ENCODE data around the gene DSN1.

The DSN1 gene

DNA sequence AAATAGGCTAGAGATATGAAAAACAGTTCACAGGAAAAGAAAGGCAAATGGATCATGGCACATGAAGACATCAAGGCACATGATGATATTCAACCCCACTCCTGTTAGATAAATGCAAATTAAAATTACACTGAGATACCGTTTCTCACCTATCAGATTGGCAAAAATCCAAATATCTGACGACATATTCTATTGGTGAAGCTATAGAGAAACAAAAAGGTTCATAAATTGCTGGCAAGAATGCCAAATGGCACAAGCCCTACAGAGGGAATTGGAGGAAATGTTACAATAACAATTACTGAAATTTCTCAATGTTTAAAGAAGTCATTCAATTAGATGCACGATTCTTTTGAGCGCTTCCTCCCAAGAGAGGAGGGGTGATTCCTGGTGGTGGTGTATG is 45.3 kb upstream of the DSN1 start:
- TF ChIP-seq, protein P1, sequence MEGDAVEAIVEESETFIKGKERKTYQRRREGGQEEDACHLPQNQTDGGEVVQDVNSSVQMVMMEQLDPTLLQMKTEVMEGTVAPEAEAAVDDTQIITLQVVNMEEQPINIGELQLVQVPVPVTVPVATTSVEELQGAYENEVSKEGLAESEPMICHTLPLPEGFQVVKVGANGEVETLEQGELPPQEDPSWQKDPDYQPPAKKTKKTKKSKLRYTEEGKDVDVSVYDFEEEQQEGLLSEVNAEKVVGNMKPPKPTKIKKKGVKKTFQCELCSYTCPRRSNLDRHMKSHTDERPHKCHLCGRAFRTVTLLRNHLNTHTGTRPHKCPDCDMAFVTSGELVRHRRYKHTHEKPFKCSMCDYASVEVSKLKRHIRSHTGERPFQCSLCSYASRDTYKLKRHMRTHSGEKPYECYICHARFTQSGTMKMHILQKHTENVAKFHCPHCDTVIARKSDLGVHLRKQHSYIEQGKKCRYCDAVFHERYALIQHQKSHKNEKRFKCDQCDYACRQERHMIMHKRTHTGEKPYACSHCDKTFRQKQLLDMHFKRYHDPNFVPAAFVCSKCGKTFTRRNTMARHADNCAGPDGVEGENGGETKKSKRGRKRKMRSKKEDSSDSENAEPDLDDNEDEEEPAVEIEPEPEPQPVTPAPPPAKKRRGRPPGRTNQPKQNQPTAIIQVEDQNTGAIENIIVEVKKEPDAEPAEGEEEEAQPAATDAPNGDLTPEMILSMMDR (IDR thresholded peaks at IDR 0.05; ENCODE audit: low read depth, low read length, missing control alignments): no peak
- no peak for DNase-seq (ENCODE audit: extremely low read depth, low read depth)

DNA sequence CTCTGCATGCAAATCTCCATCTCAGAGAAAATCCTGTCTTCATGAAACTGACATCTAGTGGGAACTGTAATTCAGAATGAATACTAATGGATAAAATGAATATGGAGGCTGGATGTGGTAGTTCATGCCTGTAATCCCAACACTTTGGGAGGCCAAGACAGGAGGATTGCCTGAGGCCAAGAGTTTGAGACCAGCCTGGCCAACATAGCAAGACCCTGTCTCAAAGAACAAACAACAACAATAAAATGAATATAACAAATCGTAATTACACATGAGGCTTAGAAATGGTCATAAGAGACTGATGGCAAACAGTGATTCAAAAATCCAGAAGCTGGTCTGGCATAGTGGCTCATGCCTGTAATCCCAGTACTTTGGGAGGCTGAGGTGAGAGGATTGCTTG is 44.6 kb upstream of the DSN1 start:
- TF ChIP-seq, protein P1 (IDR thresholded peaks at IDR 0.05; ENCODE audit: low read depth, low read length, missing control alignments): no peak
- no peak overlapping the region for H3K4me3 ChIP-seq (replicated peaks; ENCODE audit: low read depth, low read length)
- DNase-seq (ENCODE audit: extremely low read depth, low read depth): no peak

More for the DNA sequence above, 45.3 kb upstream of the DSN1 start:
- H3K4me3 ChIP-seq (replicated peaks; ENCODE audit: low read depth, low read length): no peak overlapping the region

DNA sequence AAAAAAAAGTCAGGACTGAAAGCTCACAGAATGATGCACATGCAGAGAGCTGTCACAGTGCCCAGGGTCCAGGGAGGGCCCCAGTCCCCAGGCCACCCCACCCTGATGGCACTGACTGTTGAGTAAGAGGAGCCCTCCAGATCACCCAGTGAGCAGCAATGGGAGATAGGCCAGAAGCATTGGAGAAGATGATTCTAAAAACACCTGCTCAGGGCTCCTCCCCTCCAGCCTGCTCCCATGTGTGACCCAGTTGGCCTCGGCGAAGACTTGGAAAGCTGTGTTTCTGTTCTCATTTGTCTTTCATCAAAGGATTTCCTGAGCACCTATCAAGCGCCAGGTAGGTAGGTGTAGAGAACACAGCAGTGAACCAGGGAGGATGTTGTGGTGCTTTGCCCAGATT is 43.9 kb upstream of the DSN1 start:
- TF ChIP-seq, protein P1 (IDR thresholded peaks at IDR 0.05; ENCODE audit: low read depth, low read length, missing control alignments): no peak

DNA sequence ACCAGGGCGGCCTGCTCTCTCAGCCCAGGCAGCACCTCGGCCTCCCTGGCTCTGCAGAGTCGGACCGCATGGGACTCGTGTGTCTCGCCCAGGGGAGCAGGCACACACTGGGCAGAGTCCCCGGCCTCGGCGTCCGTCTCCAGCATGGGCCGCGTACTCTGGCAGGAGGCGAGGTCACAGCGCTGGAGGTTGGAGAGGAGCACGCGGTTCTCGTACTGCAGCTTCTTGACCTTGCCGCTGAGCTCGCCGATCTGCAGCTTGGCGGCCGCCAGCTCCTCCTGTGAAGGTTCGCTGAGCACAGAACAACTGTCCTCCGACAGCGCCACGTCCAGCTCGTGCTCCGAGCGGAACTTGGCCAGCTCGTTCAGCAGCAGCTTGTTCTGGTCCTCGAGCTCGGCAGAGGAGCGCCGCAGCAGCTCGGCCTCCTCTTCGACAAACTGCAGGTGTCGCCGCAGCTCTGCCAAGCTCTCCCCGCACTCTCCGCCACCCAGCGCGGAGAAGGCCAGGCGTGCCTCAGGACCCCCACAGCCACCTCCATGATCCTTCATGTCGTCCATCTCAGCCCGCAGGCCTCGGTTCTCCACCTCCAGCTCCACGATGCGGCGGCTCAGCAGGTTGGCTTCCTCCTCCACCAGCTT is 42.0 kb upstream of the DSN1 start:
- no peak overlapping the region for H3K4me3 ChIP-seq (replicated peaks; ENCODE audit: low read depth, low read length)
- TF ChIP-seq, protein P1 (IDR thresholded peaks at IDR 0.05; ENCODE audit: low read depth, low read length, missing control alignments): no peak
- DNase-seq (ENCODE audit: extremely low read depth, low read depth): no peak

More for the DNA sequence above, 43.9 kb upstream of the DSN1 start:
- no peak overlapping the region for H3K4me3 ChIP-seq (replicated peaks; ENCODE audit: low read depth, low read length)
- no peak for DNase-seq (ENCODE audit: extremely low read depth, low read depth)

DNA sequence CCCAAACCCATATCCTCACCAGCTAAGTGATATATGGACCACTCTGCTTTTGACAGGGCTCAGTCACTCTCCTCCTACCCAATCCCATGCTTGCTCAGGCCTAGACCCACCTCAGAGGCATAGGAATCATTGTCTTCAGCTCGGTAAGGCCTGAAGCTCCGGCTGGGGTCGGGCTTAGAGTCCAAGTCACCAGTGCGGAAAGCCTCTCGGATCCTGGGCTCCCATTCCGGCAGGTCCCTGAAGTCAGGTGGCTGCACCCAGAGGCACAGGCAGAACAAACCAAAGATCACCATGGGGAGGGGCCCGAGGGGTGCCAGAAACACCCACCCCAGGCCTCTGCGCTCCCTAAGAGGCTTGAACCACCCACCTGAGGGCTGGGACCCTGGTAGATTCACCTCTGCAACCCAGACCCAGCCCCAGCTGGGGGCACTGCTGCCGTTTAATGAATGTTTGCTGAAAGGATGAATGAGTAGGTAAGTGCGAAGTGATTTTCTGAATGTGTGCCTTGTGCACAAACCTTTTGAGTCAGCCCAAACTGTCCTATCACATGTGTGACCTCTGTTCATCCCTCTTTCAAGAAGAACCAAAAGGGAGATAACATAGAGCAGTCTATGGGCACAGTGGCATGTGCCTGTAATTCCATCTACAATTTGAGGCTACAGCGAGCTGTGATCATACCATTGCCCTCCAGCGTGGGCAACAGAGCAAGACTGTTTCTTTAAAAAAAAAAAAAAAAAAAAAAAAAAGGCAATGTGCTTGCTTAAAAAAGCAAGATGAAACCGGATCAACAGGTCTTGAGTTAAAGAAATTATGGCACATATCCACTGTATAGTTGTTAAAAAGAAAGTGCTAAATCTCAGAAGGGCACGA is 39.3 kb upstream of the DSN1 start:
- TF ChIP-seq, protein P1 (IDR thresholded peaks at IDR 0.05; ENCODE audit: low read depth, low read length, missing control alignments): no peak
- no peak for DNase-seq (ENCODE audit: extremely low read depth, low read depth)
- no peak overlapping the region for H3K4me3 ChIP-seq (replicated peaks; ENCODE audit: low read depth, low read length)

DNA sequence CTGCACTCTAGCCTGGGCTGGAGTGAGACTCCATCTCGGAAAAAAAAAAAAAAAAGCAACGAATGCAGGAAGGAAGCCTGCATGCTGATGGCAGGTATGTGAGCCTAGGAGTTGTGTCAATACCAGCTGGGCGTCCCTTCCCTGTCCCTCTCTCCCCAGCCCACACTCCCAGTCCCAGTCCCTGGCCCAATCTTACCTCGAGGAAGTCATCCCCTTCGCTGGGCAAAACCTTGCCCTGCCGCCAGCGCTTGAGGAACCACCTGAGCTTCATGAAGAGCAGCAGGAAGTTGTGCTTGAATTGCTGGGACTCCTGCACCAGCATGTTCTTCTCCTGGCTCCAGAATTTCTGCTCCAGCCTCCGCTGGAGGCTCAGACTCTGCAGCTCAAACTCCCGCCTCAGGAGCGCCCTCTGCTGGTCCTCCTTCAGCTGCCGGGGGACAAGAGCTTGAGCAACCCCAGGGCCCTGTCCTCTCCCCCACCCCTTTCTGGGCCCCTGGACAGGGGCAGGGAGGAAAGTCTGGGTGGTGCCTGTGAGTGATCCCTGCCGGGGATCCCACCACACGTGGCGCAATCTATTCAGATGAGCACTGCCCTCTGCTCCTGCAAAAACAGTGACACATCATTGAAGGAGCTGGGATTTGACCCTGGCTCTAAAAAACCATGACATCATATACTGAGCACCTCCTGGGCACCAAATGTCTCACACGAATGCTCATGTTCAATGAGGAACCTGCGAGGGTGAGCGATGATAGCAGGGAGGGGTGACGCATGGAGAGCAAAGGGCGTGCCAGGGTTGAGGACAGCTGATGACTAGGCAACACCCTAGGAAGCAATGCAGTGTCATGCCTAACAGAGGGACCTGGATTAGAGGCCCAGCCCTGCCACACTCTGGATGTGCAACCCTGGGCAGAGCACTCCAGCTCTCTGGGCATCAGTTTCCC is 35.0 kb upstream of the DSN1 start:
- TF ChIP-seq, protein P1 (IDR thresholded peaks at IDR 0.05; ENCODE audit: low read depth, low read length, missing control alignments): peak; percentile 90
- no peak overlapping the region for H3K4me3 ChIP-seq (replicated peaks; ENCODE audit: low read depth, low read length)
- DNase-seq (ENCODE audit: extremely low read depth, low read depth): no peak

Data from HFF-Myc (cell line).